Transverse colon (tissue), 4 donors: ENCODE data around the gene BCORL1. TPM values are rescaled to one million over a fixed set of nuclear protein-coding genes. Genes with fewer than 3 reads are reported as not detected.

Experiments used
- DNase-seq: peaks from one replicate; pipeline ENCODE4 v3.0.0-alpha.2; 2019
- H3K27ac ChIP-seq, 4 donors: fragments of 200-600 bp; sonication (generic); 2 replicates each; pipeline ENCODE4 v1.5.1; 2016 to 2018; ENCODE audit warnings: inconsistent platforms in 4 of 4
- H3K27me3 ChIP-seq: fragments of 200-600 bp; sonication (generic); 2 replicates; pipeline ENCODE4 v1.5.1; 2017; ENCODE audit warnings: inconsistent platforms
- H3K36me3 ChIP-seq, 4 donors: fragments of 200-600 bp; sonication (generic); 2 replicates each; pipeline ENCODE4 v1.5.1; 2017 to 2019; ENCODE audit warnings: inconsistent platforms in 4 of 4
- H3K4me1 ChIP-seq, 4 donors: fragments of 200-600 bp; sonication (generic); 2 replicates each; pipeline ENCODE4 v1.5.1; 2017 to 2020; ENCODE audit warnings: inconsistent platforms in 4 of 4
- H3K4me3 ChIP-seq, 4 donors: fragments of 200-600 bp; sonication (generic); 1 replicate in 1 of 4; 2 replicates in 3 of 4; pipeline versions ENCODE4 v1.5.1 to v1.6.1; 2017 to 2019; ENCODE audit warnings: inconsistent platforms in 4 of 4
- H3K9me3 ChIP-seq, 2 donors: fragments of 200-600 bp; sonication (generic); 2 replicates each; pipeline ENCODE4 v1.5.1; 2017 to 2019; ENCODE audit warnings: inconsistent platforms in 2 of 2
- CTCF ChIP-seq, 5 experiments: fragments of 200-600 bp in 3 of 5; fragments of 450-650 bp in 2 of 5; sonication (generic) in 3 of 5; IDR thresholded peaks; 1 replicate in 2 of 5; 2 replicates in 3 of 5; pipeline ENCODE4 v1.5.1; 2016 to 2017; ENCODE audit warnings: antibody characterized with exemption in 5 of 5, inconsistent platforms in 3 of 5, mild to moderate bottlenecking in 2 of 5, moderate library complexity in 1 of 5
- EP300 ChIP-seq: sonication (generic); formaldehyde crosslinking; IDR thresholded peaks from one replicate; pipeline ENCODE4 v1.6.1; 2017; ENCODE audit warnings: antibody characterized with exemption, low read depth
- POLR2A ChIP-seq: fragments of 450-650 bp; IDR thresholded peaks from one replicate; pipeline ENCODE4 v1.6.1; 2016; ENCODE audit warnings: antibody characterized with exemption, mild to moderate bottlenecking, moderate library complexity
- POLR2AphosphoS5 ChIP-seq, 3 donors: sonication (generic); formaldehyde crosslinking; IDR thresholded peaks; one replicate each; pipeline ENCODE4 v1.6.1; 2016; ENCODE audit warnings: antibody characterized with exemption in 3 of 3
- WGBS, 2 donors: methylation state at CpG; one replicate each; pipeline ENCODE4 v1.1.5; 2018; ENCODE audit warnings: low coverage in 1 of 2; 5-methylcytosine and 5-hydroxymethylcytosine counted together
- in situ Hi-C, 4 donors: fragments of 200-750 bp; cut with MboI; loops; one replicate each; pipeline versions ENCODE4 v1.15.0 to v1.15.1; 2017; ENCODE audit warnings: low sequenced_read_pairs in 3 of 4, low pct_ligation_motif_present in 1 of 4, low pct_unique_long_range_greater_than_20kb in 1 of 4
- intact Hi-C: fragments of 100-400 bp; cut with DNase I; formaldehyde crosslinking; loops from one replicate; pipeline ENCODE4 v1.15.1; 2023; ENCODE audit warnings: low total_unique reads
- total RNA-seq, 4 donors: library from RNA; depleted of rRNA; stranded (reverse); fragments of >200 nt; gene quantifications; one replicate each; pipeline ENCODE4 v1.1.0, GENCODE V29; 2016

BCORL1 gene
- total RNA-seq, 4 donors from 2014 or later: 5.6 to 11.6 (median 8.0) TPM

GRCh38 chrX:129955682-129956081 lies 26.8 kb upstream of the BCORL1 start:
- in situ Hi-C loops: no loop called here

GRCh38 chrX:129956145-129956544 lies 26.3 kb upstream of the BCORL1 start:
- TF ChIP-seq CTCF (IDR thresholded peaks at IDR 0.05) (no peak), POLR2AphosphoS5 (IDR thresholded peaks at IDR 0.05) (no peak)
- H3K4me3 ChIP-seq: no peak overlapping the region
- H3K27ac ChIP-seq: no peak overlapping the region
- no peaks in the 10 kb centered on the region for H3K36me3 ChIP-seq
- no peaks in the 10 kb centered on the region for H3K9me3 ChIP-seq
- peaks cover 0 to 20% (median 4%) of the 10 kb centered on the region in 4 donors for H3K4me1 ChIP-seq
- DNase-seq: no peak
- 86% methylated on average over 10 of the region's 10 CpGs; no CpG with 5 or more reads in 1 of the 2 donors for WGBS, 2 donors
- in situ Hi-C loops: no loop called here
- intact Hi-C loops: no loop called here
- H3K27me3 ChIP-seq: no peaks in the 10 kb centered on the region

More at GRCh38 chrX:129955682-129956081, 26.8 kb upstream of the BCORL1 start:
- H3K27ac ChIP-seq: no peak overlapping the region
- H3K36me3 ChIP-seq: no peaks in the 10 kb centered on the region
- H3K9me3 ChIP-seq: no peaks in the 10 kb centered on the region
- no peaks in the 10 kb centered on the region for H3K27me3 ChIP-seq
- H3K4me1 ChIP-seq: peaks cover 0 to 20% (median 4%) of the 10 kb centered on the region in 4 donors
- TF ChIP-seq POLR2A (no peak), CTCF (IDR thresholded peaks at IDR 0.05) (no peak), POLR2AphosphoS5 (IDR thresholded peaks at IDR 0.05) (no peak), EP300 (no peak)
- no peak for DNase-seq
- 96 to 100% methylated on average over 1 to 3 of the region's 3 CpGs for WGBS, 2 donors
- H3K4me3 ChIP-seq: no peak overlapping the region
- intact Hi-C loops: no loop called here

- in situ Hi-C loops (no loop called here), intact Hi-C loops (no loop called here)
- Histone ChIP-seq H3K27ac (peak overlapping the region; percentile 63 to 80 (median 76)), H3K36me3 (no peaks in the 10 kb centered on the region), H3K27me3 (no peaks in the 10 kb centered on the region), H3K4me3 (peak overlapping the region in 3 of 4 donors; percentile 31 to 52 (median 31)), H3K9me3 (no peaks in the 10 kb centered on the region), H3K4me1 (peaks cover 0 to 25% (median 5%) of the 10 kb centered on the region in 4 donors)
- 49% methylated on average over 20 of the region's 20 CpGs; no CpG with 5 or more reads in 1 of the 2 donors for WGBS, 2 donors
- DNase-seq: no peak
- TF ChIP-seq POLR2A: no peak
- no peak for TF ChIP-seq POLR2AphosphoS5 (IDR thresholded peaks at IDR 0.05)
- no peak for TF ChIP-seq EP300
- TF ChIP-seq CTCF (IDR thresholded peaks at IDR 0.05): no peak
Measured at GRCh38 chrX:129956765-129957164, 25.7 kb upstream of the BCORL1 start.

GRCh38 chrX:129957241-129958082 lies 25.0 kb upstream of the BCORL1 start:
- 50% methylated on average over 47 of the region's 56 CpGs; no CpG with 5 or more reads in 1 of the 2 donors for WGBS, 2 donors
- TF ChIP-seq POLR2A (peak; percentile 57), EP300 (no peak), POLR2AphosphoS5 (IDR thresholded peaks at IDR 0.05) (peak in 2 of 3 donors; percentile 69 to 70), CTCF (IDR thresholded peaks at IDR 0.05) (no peak)

More at GRCh38 chrX:129957241-129958082, 25.0 kb upstream of the BCORL1 start:
- in situ Hi-C loops: no loop called here
- intact Hi-C loops: no loop called here
- Histone ChIP-seq H3K27me3 (no peaks in the 10 kb centered on the region), H3K27ac (peak overlapping the region; percentile 63 to 80 (median 76)), H3K9me3 (no peaks in the 10 kb centered on the region), H3K4me1 (peaks cover 0 to 27% (median 5%) of the 10 kb centered on the region in 4 donors), H3K36me3 (no peaks in the 10 kb centered on the region), H3K4me3 (peak overlapping the region; percentile 1 to 52 (median 31))
- peak; percentile 78 for DNase-seq
